HCT116 (cell line): ENCODE data around the gene ZNF579. TPM values are rescaled to one million over a fixed set of nuclear protein-coding genes. Genes with fewer than 3 reads are reported as not detected.

Experiments used
- ATAC-seq: fragments of 200-7000 bp; cut with Tn5 transposase; 2 replicates; pipeline ENCODE4 v1.9.1; 2020; ENCODE audit warnings: mild to moderate bottlenecking, moderate library complexity
- BruUV-seq: library from RNA; stranded (reverse); fragments of 400-500 nt; replicated peaks from 2 replicates; lab custom pipeline; 2021; lab: Mats Ljungman, UMichigan
- CTCF ChIA-PET: fragments of 300-600 bp; sonication (Branson Sonifier 250); formaldehyde crosslinking; loops from one replicate; lab custom pipeline; 2021; ENCODE audit warnings: antibody characterized with exemption; lab: Charles Lee
- POLR2A ChIA-PET: fragments of 300-600, 350-600 bp; sonication (Branson Sonifier 250); formaldehyde crosslinking; loops from one replicate; lab custom pipeline; 2021; ENCODE audit warnings: antibody characterized with exemption; lab: Charles Lee
- RAD21 ChIA-PET, 2 experiments: fragments of 300-600 bp; sonication (Branson Sonifier 250); formaldehyde crosslinking; loops; one replicate each; lab custom pipeline; 2023; ENCODE audit warnings: low total read pairs in 2 of 2; ENCODE audit not compliant: uncharacterized antibody in 2 of 2, unreplicated experiment in 2 of 2, low non-redundant PET in 1 of 2; lab: Charles Lee
- DNase-seq: peaks from one replicate; pipeline ENCODE4 v3.0.0-alpha.2; 2010; ENCODE audit warnings: low read depth, low spot score
- H2AFZ ChIP-seq: fragments of 200-600 bp; shearing (Covaris generic), sonication (generic); 2 replicates; pipeline ENCODE4 v1.6.1; 2017; ENCODE audit warnings: low read depth, mixed run types, mixed read lengths, antibody characterized with exemption, low read length; ENCODE audit not compliant: poor library complexity, severe bottlenecking
- H3K27ac ChIP-seq: 2 replicates; pipeline ENCODE4 v1.5.1; 2012; ENCODE audit warnings: low read depth, low read length
- H3K27me3 ChIP-seq: fragments of 200-600 bp; sonication (generic); 2 replicates; pipeline ENCODE4 v1.6.1; 2016; ENCODE audit warnings: mixed run types, low read length, mixed read lengths; ENCODE audit not compliant: insufficient read depth
- H3K36me3 ChIP-seq, 2 experiments: fragments of 200-500 bp in 1 of 2; fragments of 200-600 bp in 1 of 2; sonication (Bioruptor generic) in 1 of 2; sonication (generic) in 1 of 2; 2 replicates each; pipeline versions ENCODE4 v1.5.1 to v1.6.1; 2014 to 2016; ENCODE audit warnings: low read length in 2 of 2, inconsistent platforms in 1 of 2, mixed read lengths in 1 of 2, mixed run types in 1 of 2; ENCODE audit not compliant: insufficient read depth in 2 of 2, control insufficient read depth in 1 of 2
- H3K4me1 ChIP-seq, 2 experiments: fragments of 200-600 bp in 1 of 2; sonication (generic) in 1 of 2; 2 replicates each; pipeline versions ENCODE4 v1.5.1 to v1.6.1; 2012 to 2017; ENCODE audit warnings: low read length in 2 of 2, inconsistent platforms in 1 of 2, mild to moderate bottlenecking in 1 of 2, mixed read lengths in 1 of 2, mixed run types in 1 of 2, moderate library complexity in 1 of 2; ENCODE audit not compliant: insufficient read depth in 2 of 2, control insufficient read depth in 1 of 2
- H3K4me2 ChIP-seq: fragments of 200-600 bp; sonication (generic); 2 replicates; pipeline ENCODE4 v1.6.1; 2017; ENCODE audit warnings: mixed run types, low read length, mixed read lengths
- H3K4me3 ChIP-seq, 2 experiments: fragments of 200-600 bp in 1 of 2; sonication (generic) in 1 of 2; replicated peaks in 1 of 2; 2 replicates each; pipeline ENCODE4 v1.5.1; 2011 to 2016; ENCODE audit warnings: low read length in 2 of 2, control low read depth in 1 of 2, low read depth in 1 of 2, mild to moderate bottlenecking in 1 of 2, mixed read lengths in 1 of 2, mixed run types in 1 of 2
- H3K79me2 ChIP-seq: fragments of 200-600 bp; sonication (generic); 2 replicates; pipeline ENCODE4 v1.6.1; 2017; ENCODE audit warnings: mild to moderate bottlenecking, mixed run types, low read length, moderate library complexity, mixed read lengths; ENCODE audit not compliant: insufficient read depth
- H3K9ac ChIP-seq: fragments of 200-600 bp; sonication (generic); 2 replicates; pipeline ENCODE4 v1.6.1; 2016; ENCODE audit warnings: low read length, mixed read lengths
- H3K9me2 ChIP-seq: fragments of 200-600 bp; sonication (generic), shearing (Covaris generic); 2 replicates; pipeline ENCODE4 v1.6.1; 2017; ENCODE audit warnings: mixed run types, mild to moderate bottlenecking, moderate library complexity; ENCODE audit not compliant: insufficient read depth
- H3K9me3 ChIP-seq, 2 experiments: fragments of 200-500 bp in 1 of 2; fragments of 200-600 bp in 1 of 2; sonication (Bioruptor generic) in 1 of 2; sonication (generic) in 1 of 2; 2 replicates each; pipeline ENCODE4 v1.6.1; 2014 to 2017; ENCODE audit warnings: low read length in 2 of 2, mixed read lengths in 2 of 2, inconsistent platforms in 1 of 2, low read depth in 1 of 2, mild to moderate bottlenecking in 1 of 2, mixed run types in 1 of 2, moderate library complexity in 1 of 2; ENCODE audit not compliant: control insufficient read depth in 1 of 2, insufficient read depth in 1 of 2
- H4K20me1 ChIP-seq: fragments of 200-600 bp; sonication (generic), shearing (Covaris generic); 2 replicates; pipeline ENCODE4 v1.6.1; 2017; ENCODE audit warnings: mixed run types, mild to moderate bottlenecking, moderate library complexity; ENCODE audit not compliant: insufficient read depth
- CBX3 ChIP-seq: IDR thresholded peaks from 2 replicates; pipeline ENCODE4 v1.6.1; 2012; ENCODE audit warnings: low read depth
- CEBPB ChIP-seq: IDR thresholded peaks from 2 replicates; pipeline ENCODE4 v1.6.1; 2012; ENCODE audit warnings: low read depth
- ELF1 ChIP-seq: IDR thresholded peaks from 2 replicates; pipeline ENCODE4 v1.6.1; 2012; ENCODE audit warnings: low read depth, borderline replicate concordance
- EZH2 ChIP-seq: fragments of 200-600 bp; sonication (generic); IDR thresholded peaks from 2 replicates; pipeline ENCODE4 v1.6.1; 2017; ENCODE audit warnings: antibody characterized with exemption, mixed run types
- JUND ChIP-seq: IDR thresholded peaks from 2 replicates; pipeline ENCODE4 v1.6.1; 2012
- POLR2AphosphoS5 ChIP-seq: IDR thresholded peaks from 2 replicates; pipeline ENCODE4 v1.6.1; 2011; ENCODE audit warnings: mild to moderate bottlenecking, low read depth, low read length, moderate library complexity
- SIN3A ChIP-seq: IDR thresholded peaks from 2 replicates; pipeline ENCODE4 v1.6.1; 2012; ENCODE audit warnings: low read depth
- SP1 ChIP-seq: IDR thresholded peaks from 2 replicates; pipeline ENCODE4 v1.6.1; 2012; ENCODE audit warnings: low read depth
- SRF ChIP-seq: IDR thresholded peaks from 2 replicates; pipeline ENCODE4 v1.6.1; 2012; ENCODE audit warnings: low read depth
- TCF7L2 ChIP-seq: IDR thresholded peaks from 2 replicates; pipeline ENCODE4 v1.7.0; 2011; ENCODE audit warnings: borderline replicate concordance, inconsistent platforms; ENCODE audit not compliant: insufficient read depth, insufficient read length; ENCODE audit errors: extremely low read depth
- YY1 ChIP-seq: IDR thresholded peaks from 2 replicates; pipeline ENCODE4 v1.6.1; 2011; ENCODE audit warnings: low read length, low read depth, moderate library complexity, mild to moderate bottlenecking; ENCODE audit not compliant: insufficient replicate concordance; ENCODE audit errors: extremely low read depth
- ZFX ChIP-seq: fragments of 450-650 bp; IDR thresholded peaks from 2 replicates; pipeline ENCODE4 v1.6.1; 2017
- ZNF274 ChIP-seq: fragments of 200-500 bp; sonication (Bioruptor generic); IDR thresholded peaks from 2 replicates; pipeline ENCODE4 v1.6.1; 2014; ENCODE audit warnings: mild to moderate bottlenecking, low read depth, low read length, inconsistent platforms
- intact Hi-C: fragments of 100-400 bp; cut with micrococcal nuclease; formaldehyde crosslinking; loops from 2 replicates; pipeline ENCODE4 v1.10.0; 2022
- total RNA-seq: library from RNA; stranded (reverse); gene quantifications from one replicate; pipeline ENCODE4 v1.2.1, GENCODE V29; 2021; ENCODE audit not compliant: unreplicated experiment
- TF ChIP-seq, protein P1 (sequence below): IDR thresholded peaks from 2 replicates; pipeline ENCODE4 v1.6.1; 2012; ENCODE audit warnings: low read depth
- TF ChIP-seq, protein P2 (sequence below): IDR thresholded peaks from 2 replicates; pipeline ENCODE4 v1.6.1; 2012

ZNF579 gene
- total RNA-seq, 1 experiment from 2014 or later, result 24.1 TPM

DNA sequence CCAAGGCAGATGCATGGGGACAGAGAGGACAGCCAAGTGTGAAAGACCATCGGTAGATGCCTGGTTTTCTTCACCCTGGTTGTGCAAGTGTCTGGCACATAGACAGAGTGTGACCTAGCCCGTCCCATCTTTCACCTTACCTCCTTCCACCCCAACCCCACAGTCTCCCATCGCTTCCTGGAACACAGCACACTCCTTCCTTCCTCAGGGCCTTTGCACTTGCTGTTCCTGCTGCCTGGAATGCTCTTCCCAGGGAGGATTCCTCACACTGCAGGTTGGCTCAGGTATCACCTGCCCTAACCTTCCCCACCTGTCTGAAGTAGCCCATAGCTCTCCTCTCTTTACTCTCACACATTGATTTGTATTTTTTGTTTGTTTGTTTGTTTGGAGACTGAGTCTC lies 15.7 kb upstream of the ZNF579 start:
- Histone ChIP-seq H3K4me2 (no peak overlapping the region), H3K9me2 (no peaks in the 10 kb centered on the region), H3K4me1 (peaks cover 12 to 21% of the 10 kb centered on the region in 2 experiments; a peak in 3 of 4 replicates), H2AFZ (no peak overlapping the region), H3K27ac (no peak overlapping the region), H3K9ac (no peak overlapping the region), H3K9me3 (no peaks in the 10 kb centered on the region), H4K20me1 (no peaks in the 10 kb centered on the region)
- BruUV-seq, result no TSS peak
- POLR2A ChIA-PET, result no interaction called here
- CTCF ChIA-PET, result no interaction called here
- intact Hi-C loops, result no loop called here
- ATAC-seq, result no peak
- RAD21 ChIA-PET, result no interaction called here
- no peak for TF ChIP-seq SP1
- TF ChIP-seq SRF, result no peak
- TF ChIP-seq SIN3A, result no peak
- no peak for TF ChIP-seq ZNF274
- TF ChIP-seq JUND, result no peak
- TF ChIP-seq CEBPB, result no peak
- TF ChIP-seq, protein P1, sequence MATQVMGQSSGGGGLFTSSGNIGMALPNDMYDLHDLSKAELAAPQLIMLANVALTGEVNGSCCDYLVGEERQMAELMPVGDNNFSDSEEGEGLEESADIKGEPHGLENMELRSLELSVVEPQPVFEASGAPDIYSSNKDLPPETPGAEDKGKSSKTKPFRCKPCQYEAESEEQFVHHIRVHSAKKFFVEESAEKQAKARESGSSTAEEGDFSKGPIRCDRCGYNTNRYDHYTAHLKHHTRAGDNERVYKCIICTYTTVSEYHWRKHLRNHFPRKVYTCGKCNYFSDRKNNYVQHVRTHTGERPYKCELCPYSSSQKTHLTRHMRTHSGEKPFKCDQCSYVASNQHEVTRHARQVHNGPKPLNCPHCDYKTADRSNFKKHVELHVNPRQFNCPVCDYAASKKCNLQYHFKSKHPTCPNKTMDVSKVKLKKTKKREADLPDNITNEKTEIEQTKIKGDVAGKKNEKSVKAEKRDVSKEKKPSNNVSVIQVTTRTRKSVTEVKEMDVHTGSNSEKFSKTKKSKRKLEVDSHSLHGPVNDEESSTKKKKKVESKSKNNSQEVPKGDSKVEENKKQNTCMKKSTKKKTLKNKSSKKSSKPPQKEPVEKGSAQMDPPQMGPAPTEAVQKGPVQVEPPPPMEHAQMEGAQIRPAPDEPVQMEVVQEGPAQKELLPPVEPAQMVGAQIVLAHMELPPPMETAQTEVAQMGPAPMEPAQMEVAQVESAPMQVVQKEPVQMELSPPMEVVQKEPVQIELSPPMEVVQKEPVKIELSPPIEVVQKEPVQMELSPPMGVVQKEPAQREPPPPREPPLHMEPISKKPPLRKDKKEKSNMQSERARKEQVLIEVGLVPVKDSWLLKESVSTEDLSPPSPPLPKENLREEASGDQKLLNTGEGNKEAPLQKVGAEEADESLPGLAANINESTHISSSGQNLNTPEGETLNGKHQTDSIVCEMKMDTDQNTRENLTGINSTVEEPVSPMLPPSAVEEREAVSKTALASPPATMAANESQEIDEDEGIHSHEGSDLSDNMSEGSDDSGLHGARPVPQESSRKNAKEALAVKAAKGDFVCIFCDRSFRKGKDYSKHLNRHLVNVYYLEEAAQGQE, result no peak
- TF ChIP-seq, protein P2, sequence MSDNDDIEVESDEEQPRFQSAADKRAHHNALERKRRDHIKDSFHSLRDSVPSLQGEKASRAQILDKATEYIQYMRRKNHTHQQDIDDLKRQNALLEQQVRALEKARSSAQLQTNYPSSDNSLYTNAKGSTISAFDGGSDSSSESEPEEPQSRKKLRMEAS, result no peak
- no peak for TF ChIP-seq POLR2AphosphoS5
- TF ChIP-seq ELF1, result no peak
- no peak for TF ChIP-seq TCF7L2
- TF ChIP-seq EZH2, result no peak
- TF ChIP-seq ZFX, result no peak
- no peak for TF ChIP-seq CBX3
- TF ChIP-seq YY1, result no peak
- TF ChIP-seq, all 23 proteins: peak for 0
- Histone ChIP-seq H3K27me3 (no peaks in the 10 kb centered on the region), H3K79me2 (peaks cover 4% of the 10 kb centered on the region; the same call in 1 of the 2 replicates), H3K4me3 (no peak overlapping the region), H3K36me3 (peaks cover 3 to 15% of the 10 kb centered on the region in 2 experiments)
- no peak for DNase-seq
